GM10266 (cell line): ENCODE results near the gene NCOR2.

Source experiments
- DNase-seq: peaks from one replicate; pipeline ENCODE4 v3.0.0; 2012; ENCODE audit errors: extremely low spot score
- CTCF ChIP-seq: IDR thresholded peaks from 2 replicates; pipeline ENCODE4 v1.5.1; 2012; ENCODE audit warnings: mild to moderate bottlenecking, low read depth; ENCODE audit not compliant: control insufficient read depth, insufficient read depth; ENCODE audit errors: missing control alignments

The NCOR2 gene

GRCh38 chr12:124562018-124562795 lies 5.2 kb downstream of the NCOR2 start:
- TF ChIP-seq CTCF: no peak
- DNase-seq: no peak

DNA sequence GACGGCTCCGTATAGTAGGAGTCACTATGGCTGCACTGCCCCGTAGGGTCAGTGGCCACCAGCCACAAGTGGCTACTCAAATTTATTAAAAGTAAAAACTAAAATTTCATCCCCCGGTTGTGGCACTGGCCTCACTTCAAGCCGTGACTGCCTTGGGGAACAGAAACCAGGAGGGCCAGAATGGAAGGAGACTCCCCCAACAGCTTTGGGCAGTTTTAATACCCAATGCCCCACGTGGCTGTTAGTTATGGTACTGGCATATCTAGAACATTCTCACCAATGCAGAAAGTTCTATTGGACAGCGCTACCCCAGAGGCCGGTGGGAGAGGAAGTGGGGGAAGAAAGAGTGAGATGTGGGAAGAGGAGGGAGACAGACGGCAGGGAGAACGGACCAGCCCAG lies 6.2 kb downstream of the NCOR2 start:
- no peak for TF ChIP-seq CTCF
- no peak for DNase-seq

DNA sequence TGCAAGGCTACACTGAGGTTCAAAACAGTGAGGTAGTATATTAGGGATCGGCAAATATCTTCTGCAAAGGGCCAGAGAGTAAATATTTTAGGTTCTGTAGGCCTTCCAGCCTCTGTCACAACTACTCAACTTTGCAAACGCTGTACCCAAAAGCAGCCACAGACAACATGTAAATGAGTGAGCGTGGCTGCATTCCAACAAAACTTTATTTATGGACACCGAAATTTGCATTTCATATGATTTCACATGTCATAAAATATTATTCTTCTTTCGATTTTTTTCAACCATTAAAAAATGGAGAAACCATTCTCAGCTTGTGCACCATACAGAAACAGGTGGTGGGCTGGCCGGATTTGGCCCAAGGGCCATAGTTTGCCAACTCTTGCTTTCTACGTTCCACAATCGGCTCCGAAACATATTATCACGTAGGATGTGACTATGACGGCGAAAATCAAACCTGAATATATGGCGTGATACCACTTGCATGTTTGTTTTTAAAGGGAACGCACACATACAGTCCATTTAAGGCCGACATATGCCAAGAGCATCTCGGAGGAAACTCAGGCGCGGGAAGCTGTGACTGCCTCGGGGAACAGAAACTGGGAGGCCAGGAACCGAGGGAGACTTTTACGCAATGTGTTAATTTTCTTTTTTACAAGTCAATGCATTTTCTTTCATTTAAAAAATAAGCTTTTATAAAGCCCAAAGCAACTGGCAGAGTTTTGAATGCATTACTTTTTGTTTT lies 7.1 kb downstream of the NCOR2 start:
- no peak for TF ChIP-seq CTCF
- no peak for DNase-seq

DNA sequence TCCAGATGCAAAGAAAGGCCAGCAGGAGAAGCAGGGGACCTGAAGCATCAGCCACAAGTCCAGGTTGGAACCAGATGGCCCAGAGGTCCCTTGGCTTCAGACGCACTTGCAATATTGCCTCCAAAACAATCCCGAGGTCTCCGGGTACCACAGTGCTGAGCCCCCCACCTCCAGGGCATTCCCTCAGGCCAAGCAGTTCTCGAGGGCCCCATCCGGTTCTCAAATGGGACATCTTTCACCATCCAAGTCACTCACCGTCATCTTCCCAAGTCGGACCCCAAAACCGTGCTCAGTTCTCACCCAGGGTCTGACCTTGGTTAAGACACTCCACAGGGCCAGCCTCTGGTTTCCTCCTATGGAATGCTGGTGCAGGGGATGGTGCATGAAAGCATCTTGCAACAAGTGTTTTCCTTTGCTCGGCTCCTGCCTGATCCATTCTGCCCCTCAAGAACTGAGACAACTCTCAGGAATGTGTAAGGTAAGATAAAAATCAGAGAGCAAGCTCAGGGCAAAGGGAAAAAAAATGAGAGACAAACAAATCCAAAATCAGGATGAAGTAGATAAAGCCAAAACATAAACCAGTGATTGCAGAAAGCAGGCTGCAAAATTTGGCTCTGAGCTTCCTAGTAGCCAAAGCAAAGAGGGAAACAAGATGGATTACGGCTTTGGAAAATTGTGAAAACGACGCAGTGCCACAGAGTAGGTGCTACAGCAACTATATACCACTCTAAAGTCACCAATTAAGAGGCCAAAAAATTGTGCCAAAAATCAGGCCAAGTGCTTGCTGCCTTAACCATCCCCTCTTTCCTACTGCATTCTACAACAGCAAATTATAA lies 8.0 kb downstream of the NCOR2 start:
- no peak for DNase-seq
- no peak for TF ChIP-seq CTCF

DNA sequence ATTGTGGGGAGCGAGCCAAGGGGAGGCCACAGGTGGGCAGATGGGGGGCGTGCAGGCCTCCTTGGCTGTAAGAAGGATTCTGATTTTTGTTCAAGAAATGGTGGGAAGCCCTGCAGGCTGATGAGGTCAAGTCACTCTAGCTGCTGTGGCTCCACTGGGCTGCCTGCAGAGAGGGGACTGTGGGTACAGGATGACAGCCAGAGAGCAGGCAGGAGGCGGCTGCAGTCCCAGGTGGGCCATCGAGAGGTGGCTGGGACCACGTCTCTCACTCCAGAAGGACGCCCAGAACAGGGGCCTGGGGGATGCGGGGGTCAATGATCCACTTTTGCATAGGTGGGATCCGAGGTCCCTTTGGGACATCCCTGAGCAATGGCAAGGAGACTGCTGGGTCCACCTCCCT lies 9.1 kb downstream of the NCOR2 start:
- no peak for TF ChIP-seq CTCF

GRCh38 chr12:124557518-124558223 lies 9.7 kb downstream of the NCOR2 start:
- DNase-seq: no peak
- TF ChIP-seq CTCF: no peak

More for the DNA sequence above, 9.1 kb downstream of the NCOR2 start:
- no peak for DNase-seq
